Adrenal gland (tissue), 12 donors: ENCODE measurements around the gene RPS2. TPM values are rescaled to one million over a fixed set of nuclear protein-coding genes. Genes with fewer than 3 reads are reported as not detected.

Experiments
- DNase-seq, 7 donors: peaks; one replicate each; pipeline ENCODE4 v3.0.0-alpha.2; 2019 to 2020
- H3K27ac ChIP-seq, 5 donors: fragments of 200-600 bp; sonication (generic) in 4 of 5; 1 replicate in 3 of 5; 2 replicates in 2 of 5; pipeline versions ENCODE4 v1.5.1 to v1.8.0; 2016 to 2020; ENCODE audit warnings: mild to moderate bottlenecking in 1 of 5
- H3K27me3 ChIP-seq: fragments of 200-600 bp; 2 replicates; pipeline ENCODE4 v1.8.0; 2021
- H3K36me3 ChIP-seq, 2 donors: fragments of 200-600 bp; replicated peaks in 1 of 2; 1 replicate in 1 of 2; 2 replicates in 1 of 2; pipeline versions ENCODE4 v1.5.1 to v1.8.0; 2018 to 2022
- H3K4me1 ChIP-seq, 2 donors: fragments of 200-600 bp; replicated peaks in 1 of 2; 1 replicate in 1 of 2; 2 replicates in 1 of 2; pipeline versions ENCODE4 v1.5.1 to v1.8.0; 2018 to 2021
- H3K4me3 ChIP-seq, 4 donors: fragments of 200-600 bp; sonication (generic) in 3 of 4; one replicate each; pipeline ENCODE4 v1.5.1; 2016 to 2018
- H3K9me3 ChIP-seq, 3 donors: fragments of 200-600 bp; sonication (generic) in 1 of 3; replicated peaks in 1 of 3; 1 replicate in 2 of 3; 2 replicates in 1 of 3; pipeline versions ENCODE4 v1.5.1 to v1.8.0; 2016 to 2021
- POLR2A ChIP-seq, 2 donors: fragments of 450-650 bp; IDR thresholded peaks; one replicate each; pipeline ENCODE4 v1.6.1; 2017; ENCODE audit warnings: antibody characterized with exemption in 2 of 2, mild to moderate bottlenecking in 2 of 2, moderate library complexity in 1 of 2
- WGBS, 4 donors: extraction: QIAGEN DNeasy Blood & Tissue Kit in 2 of 4; methylation state at CpG; one replicate each; pipeline versions ENCODE4 v1.1.5 to v1.1.7; 2013 to 2017; 5-methylcytosine and 5-hydroxymethylcytosine counted together
- intact Hi-C, 2 donors: fragments of 100-400 bp; cut with DNase I; formaldehyde crosslinking; loops; one replicate each; pipeline versions ENCODE4 v1.14.1 to v1.15.0; 2022 to 2023
- polyA plus RNA-seq, 3 donors: library from polyadenylated mRNA; stranded (reverse); fragments of 200-250 nt in 2 of 3; fragments of 350-450 nt in 1 of 3; fragmentation: Illumina TruSeq in 1 of 3; extraction: RNeasy Lipid Tissue Mini Kit (QIAGEN cat#74804) in 1 of 3; gene quantifications; one replicate each; pipeline ENCODE4 v1.2.3, GENCODE V29; 2013 to 2014
- total RNA-seq, 9 donors: library from RNA; depleted of rRNA in 4 of 9; stranded (reverse); fragments of >200 nt in 4 of 9; fragments of 120-200 nt in 1 of 9; fragmentation: NEBNext Ultra II Directional in 1 of 9; extraction: Animal tissue kit (Norgen Biotek cat#: 25700) in 1 of 9; gene quantifications; one replicate each; pipeline versions ENCODE4 v1.1.0 to v1.2.4, GENCODE V29; 2013 to 2023
- TF ChIP-seq, protein P1 (sequence below), 6 experiments: fragments of 450-650 bp in 4 of 6; fragments of 200-600 bp in 2 of 6; sonication (generic) in 1 of 6; IDR thresholded peaks; 1 replicate in 5 of 6; 2 replicates in 1 of 6; pipeline versions ENCODE4 v1.5.1 to v1.8.0; 2016 to 2021; ENCODE audit warnings: antibody characterized with exemption in 6 of 6, mild to moderate bottlenecking in 2 of 6, moderate library complexity in 1 of 6
- donor health status: healthy with polysubstance abuse.
- donor health status: Bipolar disorder and iron deficiency.
- donor health status: DM: yes; HTN: yes; CAD: no.
- donor health status: DM: no; HTN: no; CAD: no.
- donor health status: DM: no; HTN: no; CAD: no.
- donor health status: DM: yes; HTN: yes; CAD: no.

Gene RPS2
- total and polyA plus RNA-seq, 12 donors: 1,045 to 4,016 (median 1,739) TPM

DNA sequence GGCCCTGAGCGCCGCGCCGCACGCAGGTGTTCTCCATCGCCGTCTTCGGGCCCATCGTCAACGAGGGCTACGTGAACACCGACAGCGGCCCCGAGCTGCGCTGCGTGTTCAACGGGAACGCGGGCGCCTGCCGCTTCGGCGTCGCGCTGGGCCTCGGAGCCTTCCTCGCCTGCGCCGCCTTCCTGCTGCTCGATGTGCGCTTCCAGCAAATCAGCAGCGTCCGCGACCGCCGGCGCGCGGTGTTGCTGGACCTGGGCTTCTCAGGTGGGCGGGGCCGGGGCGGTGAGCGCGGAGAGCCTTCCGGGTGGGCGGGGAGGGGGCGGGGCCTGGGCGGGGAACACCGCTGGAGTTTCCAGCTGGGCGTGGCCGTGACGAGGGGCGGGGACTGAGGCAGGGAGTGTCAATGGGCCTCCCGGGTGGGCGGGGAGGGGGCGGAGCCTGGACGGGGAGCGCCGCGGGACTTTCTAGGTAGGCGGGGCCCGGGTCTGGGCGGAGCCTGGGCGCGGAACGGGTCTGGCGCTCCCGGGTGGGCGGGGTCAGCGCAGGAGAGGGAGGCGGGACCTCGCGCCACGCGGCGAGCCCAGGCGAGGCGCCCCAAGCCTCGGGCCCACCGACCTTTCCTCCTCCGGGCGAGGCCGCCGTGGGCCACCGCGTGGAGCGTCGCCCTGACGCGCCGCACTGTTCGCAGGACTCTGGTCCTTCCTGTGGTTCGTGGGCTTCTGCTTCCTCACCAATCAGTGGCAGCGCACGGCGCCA is 27.5 kb upstream of the RPS2 start:
- Histone ChIP-seq H3K36me3 (no peaks in the 10 kb centered on the region), H3K27me3 (peaks cover 22% of the 10 kb centered on the region), H3K4me3 (peak overlapping the region in 1 of 4 donors; percentile 27), H3K4me1 (peaks cover 4 to 28% of the 10 kb centered on the region in 2 donors), H3K9me3 (no peaks in the 10 kb centered on the region), H3K27ac (peak overlapping the region in 1 of 5 donors; percentile 50)
- WGBS, 4 donors: 3 to 11% (median 5%) methylated on average over 7 to 96 of the region's 96 CpGs; no CpG with 5 or more reads in 1 of the 4 donors
- peak; percentile 91 to 99 (median 97) for DNase-seq
- intact Hi-C loops: no loop called here
- TF ChIP-seq POLR2A (IDR thresholded peaks at IDR 0.05): no peak
- TF ChIP-seq, protein P1, sequence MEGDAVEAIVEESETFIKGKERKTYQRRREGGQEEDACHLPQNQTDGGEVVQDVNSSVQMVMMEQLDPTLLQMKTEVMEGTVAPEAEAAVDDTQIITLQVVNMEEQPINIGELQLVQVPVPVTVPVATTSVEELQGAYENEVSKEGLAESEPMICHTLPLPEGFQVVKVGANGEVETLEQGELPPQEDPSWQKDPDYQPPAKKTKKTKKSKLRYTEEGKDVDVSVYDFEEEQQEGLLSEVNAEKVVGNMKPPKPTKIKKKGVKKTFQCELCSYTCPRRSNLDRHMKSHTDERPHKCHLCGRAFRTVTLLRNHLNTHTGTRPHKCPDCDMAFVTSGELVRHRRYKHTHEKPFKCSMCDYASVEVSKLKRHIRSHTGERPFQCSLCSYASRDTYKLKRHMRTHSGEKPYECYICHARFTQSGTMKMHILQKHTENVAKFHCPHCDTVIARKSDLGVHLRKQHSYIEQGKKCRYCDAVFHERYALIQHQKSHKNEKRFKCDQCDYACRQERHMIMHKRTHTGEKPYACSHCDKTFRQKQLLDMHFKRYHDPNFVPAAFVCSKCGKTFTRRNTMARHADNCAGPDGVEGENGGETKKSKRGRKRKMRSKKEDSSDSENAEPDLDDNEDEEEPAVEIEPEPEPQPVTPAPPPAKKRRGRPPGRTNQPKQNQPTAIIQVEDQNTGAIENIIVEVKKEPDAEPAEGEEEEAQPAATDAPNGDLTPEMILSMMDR (IDR thresholded peaks at IDR 0.05): no peak

DNA sequence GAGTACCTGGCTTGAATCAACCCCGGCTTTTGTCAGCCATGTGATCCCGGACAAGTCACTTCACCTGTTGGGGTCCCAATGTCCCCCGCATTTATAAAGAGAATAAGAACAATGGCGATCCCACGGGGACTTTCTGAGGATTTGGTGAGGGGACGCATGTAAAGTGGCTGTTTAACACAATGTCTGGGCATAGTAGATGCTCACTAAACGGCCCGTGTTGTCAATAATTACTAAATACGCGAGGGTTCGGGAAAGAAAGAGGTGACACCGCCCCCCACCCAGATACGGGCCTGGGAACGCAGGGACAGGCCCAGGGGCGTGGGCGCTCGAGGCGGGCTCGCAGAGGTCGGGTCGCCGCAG is 26.9 kb upstream of the RPS2 start:
- TF ChIP-seq, protein P1 (IDR thresholded peaks at IDR 0.05): no peak
- no peak for TF ChIP-seq POLR2A (IDR thresholded peaks at IDR 0.05)
- DNase-seq: no peak
- peaks cover 4 to 23% of the 10 kb centered on the region in 2 donors for H3K4me1 ChIP-seq
- no peaks in the 10 kb centered on the region for H3K9me3 ChIP-seq
- intact Hi-C loops: no loop called here
- peaks cover 0 to 4% of the 10 kb centered on the region in 2 donors for H3K36me3 ChIP-seq
- H3K27ac ChIP-seq: peak overlapping the region in 1 of 5 donors; percentile 50
- H3K27me3 ChIP-seq: peaks cover 22% of the 10 kb centered on the region
- H3K4me3 ChIP-seq: peak overlapping the region in 1 of 4 donors; percentile 27
- 11 to 18% (median 14%) methylated on average over 22 of the region's 22 CpGs; no CpG with 5 or more reads in 1 of the 4 donors for WGBS, 4 donors

DNA sequence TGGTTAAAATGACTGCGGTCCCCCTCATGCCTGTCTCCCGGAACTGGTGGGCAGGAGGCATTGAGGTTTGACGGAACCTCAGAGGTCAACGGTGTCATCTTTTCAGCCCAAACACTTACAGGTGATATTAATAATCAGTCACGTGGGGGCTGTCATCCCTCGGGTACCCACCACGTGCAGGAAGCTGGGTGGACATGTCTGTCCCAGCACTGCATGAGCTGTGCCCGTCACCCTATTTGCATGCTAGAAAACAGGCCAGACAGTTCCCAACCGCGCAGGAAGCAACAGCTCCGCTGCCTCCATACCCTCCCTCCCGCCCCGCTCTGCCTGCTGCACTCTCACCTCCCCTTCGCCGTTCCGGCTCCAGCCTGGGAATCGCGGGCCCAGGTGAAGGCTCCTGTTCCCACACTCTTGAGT is 26.5 kb upstream of the RPS2 start:
- H3K4me3 ChIP-seq: no peak overlapping the region
- peak in 1 of 7 donors; percentile 69 for DNase-seq
- H3K36me3 ChIP-seq: peaks cover 0 to 9% of the 10 kb centered on the region in 2 donors
- intact Hi-C loops: no loop called here
- H3K9me3 ChIP-seq: no peaks in the 10 kb centered on the region
- H3K27ac ChIP-seq: peak overlapping the region in 1 of 5 donors; percentile 50
- no peak for TF ChIP-seq POLR2A (IDR thresholded peaks at IDR 0.05)
- TF ChIP-seq, protein P1 (IDR thresholded peaks at IDR 0.05): no peak
- peaks cover 4 to 21% of the 10 kb centered on the region in 2 donors for H3K4me1 ChIP-seq
- peaks cover 22% of the 10 kb centered on the region for H3K27me3 ChIP-seq
- 10 to 16% (median 14%) methylated on average over 4 to 18 of the region's 18 CpGs for WGBS, 4 donors

DNA sequence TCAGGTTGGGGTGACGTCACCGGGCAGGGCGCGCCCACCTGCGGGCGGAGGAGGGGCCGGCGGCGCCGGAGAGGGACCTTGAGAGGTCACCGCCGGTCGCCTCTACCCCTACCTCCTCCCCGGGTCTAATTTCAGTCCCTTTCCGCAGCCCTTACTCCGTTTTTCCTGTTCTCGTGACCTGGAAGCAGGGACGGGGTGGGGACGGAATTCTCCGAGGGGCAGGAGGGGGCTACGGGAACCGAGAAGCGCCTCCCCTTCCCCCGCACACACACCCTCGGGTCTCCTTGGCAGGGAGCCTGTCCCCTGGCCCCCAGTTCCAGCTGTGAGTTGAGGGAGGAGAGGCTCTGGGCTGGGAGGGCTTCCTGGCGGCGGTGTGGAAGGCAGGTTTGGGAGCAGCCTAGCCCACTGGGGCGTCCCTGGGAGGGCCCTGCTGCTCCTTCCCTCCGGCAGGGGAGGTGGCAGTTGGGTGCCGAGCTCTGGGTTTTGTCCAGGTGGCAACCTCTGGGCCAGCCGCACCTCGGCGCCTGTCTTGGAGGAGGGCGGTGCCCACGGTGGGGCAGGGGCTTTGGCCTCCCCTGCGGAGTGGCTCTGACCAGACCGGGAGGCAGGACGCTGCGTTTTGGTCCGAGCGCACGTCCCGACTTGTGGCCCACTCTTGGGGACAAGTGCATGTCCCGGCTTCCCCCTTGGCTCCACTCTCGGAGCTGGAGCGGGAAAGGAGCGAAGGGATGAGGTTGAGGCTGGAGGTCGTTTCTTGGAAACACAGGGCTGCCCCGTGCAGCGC is 25.9 kb upstream of the RPS2 start:
- TF ChIP-seq, protein P1 (IDR thresholded peaks at IDR 0.05): no peak
- TF ChIP-seq POLR2A (IDR thresholded peaks at IDR 0.05): no peak
- peak in 1 of 7 donors; percentile 38 for DNase-seq
- Histone ChIP-seq H3K4me1 (peaks cover 4 to 21% of the 10 kb centered on the region in 2 donors), H3K27ac (peak overlapping the region in 1 of 5 donors; percentile 52), H3K36me3 (peaks cover 0 to 15% of the 10 kb centered on the region in 2 donors), H3K9me3 (no peaks in the 10 kb centered on the region), H3K4me3 (no peak overlapping the region), H3K27me3 (peaks cover 22% of the 10 kb centered on the region)
- 2 to 5% (median 3%) methylated on average over 10 to 50 of the region's 50 CpGs for WGBS, 4 donors
- intact Hi-C loops: no loop called here
